HG03442 (cell line): ENCODE results near the gene PACS2.

ENCODE experiments used
- ATAC-seq: cut with Tn5 transposase; IDR thresholded peaks from one replicate; pipeline ENCODE4 v1.9.1; 2021; ENCODE audit warnings: mild to moderate bottlenecking, moderate library complexity; ENCODE audit not compliant: unreplicated experiment

PACS2 gene

GRCh38 chr14:105436891-105437722, 122.6 kb downstream of the PACS2 start:
- ATAC-seq = no peak

GRCh38 chr14:105437723-105438500, 123.4 kb downstream of the PACS2 start:
- ATAC-seq = no peak

- ATAC-seq = no peak
Measured at GRCh38 chr14:105439179-105439578, 124.6 kb downstream of the PACS2 start.

GRCh38 chr14:105439710-105440553, 125.4 kb downstream of the PACS2 start:
- no peak for ATAC-seq

- ATAC-seq = no peak
Measured at GRCh38 chr14:105440554-105440900, 126.0 kb downstream of the PACS2 start.

GRCh38 chr14:105440992-105441391, 126.4 kb downstream of the PACS2 start:
- ATAC-seq = no peak

GRCh38 chr14:105442125-105442524, 127.6 kb downstream of the PACS2 start:
- ATAC-seq = no peak

GRCh38 chr14:105442834-105443233, 128.3 kb downstream of the PACS2 start:
- ATAC-seq = no peak

- no peak for ATAC-seq
Measured at GRCh38 chr14:105444859-105445258, 130.3 kb downstream of the PACS2 start.

- ATAC-seq = no peak
Measured at GRCh38 chr14:105445290-105445689, 130.7 kb downstream of the PACS2 start.

- no peak for ATAC-seq
Measured at GRCh38 chr14:105445901-105446845, 131.6 kb downstream of the PACS2 start.

GRCh38 chr14:105446971-105447370, 132.4 kb downstream of the PACS2 start:
- no peak for ATAC-seq
